Rectal smooth muscle tissue (tissue), 1 donor: ENCODE results near the gene MECP2.

Experiments used
- H3K27ac ChIP-seq: one replicate; pipeline ENCODE4 v1.7.0; 2013; ENCODE audit warnings: low read depth, low read length, inconsistent platforms
- H3K27me3 ChIP-seq: one replicate; pipeline ENCODE4 v1.7.0; 2013; ENCODE audit warnings: low read length; ENCODE audit not compliant: control insufficient read depth, insufficient read depth
- H3K36me3 ChIP-seq: one replicate; pipeline ENCODE4 v1.7.0; 2013; ENCODE audit warnings: low read length; ENCODE audit not compliant: control insufficient read depth, insufficient read depth
- H3K4me1 ChIP-seq: one replicate; pipeline ENCODE4 v1.7.0; 2013; ENCODE audit warnings: low read length; ENCODE audit not compliant: control insufficient read depth, insufficient read depth
- H3K4me3 ChIP-seq: one replicate; pipeline ENCODE4 v1.7.0; 2013; ENCODE audit warnings: low read length
- H3K9ac ChIP-seq: one replicate; pipeline ENCODE4 v1.7.0; 2013; ENCODE audit warnings: low read length

The MECP2 gene

GRCh38 chrX:154023276-154024000 lies 74.1 kb downstream of the MECP2 start:
- no peaks in the 10 kb centered on the region for H3K36me3 ChIP-seq
- H3K9ac ChIP-seq, result no peak overlapping the region
- no peak overlapping the region for H3K27ac ChIP-seq
- H3K4me3 ChIP-seq, result no peak overlapping the region
- peaks cover 3% of the 10 kb centered on the region for H3K27me3 ChIP-seq
- no peaks in the 10 kb centered on the region for H3K4me1 ChIP-seq

GRCh38 chrX:154022108-154022507 lies 75.4 kb downstream of the MECP2 start:
- Histone ChIP-seq H3K27me3 (peaks cover 2% of the 10 kb centered on the region), H3K4me1 (no peaks in the 10 kb centered on the region), H3K9ac (no peak overlapping the region), H3K36me3 (no peaks in the 10 kb centered on the region), H3K4me3 (no peak overlapping the region), H3K27ac (no peak overlapping the region)

GRCh38 chrX:154021131-154021611 lies 76.3 kb downstream of the MECP2 start:
- Histone ChIP-seq H3K36me3 (no peaks in the 10 kb centered on the region), H3K4me1 (no peaks in the 10 kb centered on the region), H3K27me3 (peaks cover 2% of the 10 kb centered on the region), H3K9ac (no peak overlapping the region), H3K4me3 (no peak overlapping the region), H3K27ac (peak overlapping the region; percentile 71)

- no peaks in the 10 kb centered on the region for H3K4me1 ChIP-seq
- peak overlapping the region; percentile 71 for H3K27ac ChIP-seq
- H3K36me3 ChIP-seq, result no peaks in the 10 kb centered on the region
- peak overlapping the region; percentile 61 for H3K4me3 ChIP-seq
- peaks cover 2% of the 10 kb centered on the region for H3K27me3 ChIP-seq
- peak overlapping the region; percentile 10 for H3K9ac ChIP-seq
Measured at GRCh38 chrX:154020536-154021115, 76.9 kb downstream of the MECP2 start.

- H3K9ac ChIP-seq, result peak within 1 kb of the TSS; percentile 10
- H3K27me3 ChIP-seq, result peaks cover 2% of the 10 kb centered on the region
- no peaks in the 10 kb centered on the region for H3K4me1 ChIP-seq
Measured at GRCh38 chrX:154019633-154020528, 77.6 kb downstream of the MECP2 start, which contains the start of gene IRAK1. Gene IRAK1, minus strand, starts transcription at chrX:154019902. Its CDS starts 90 bp downstream, at chrX:154019812.

GRCh38 chrX:154019061-154019621 lies 78.4 kb downstream of the MECP2 start:
- H3K27ac ChIP-seq, result peak overlapping the region; percentile 65
- no peaks in the 10 kb centered on the region for H3K4me1 ChIP-seq
- H3K4me3 ChIP-seq, result peak overlapping the region; percentile 61

More at GRCh38 chrX:154019633-154020528, 77.6 kb downstream of the MECP2 start, which contains the start of gene IRAK1:
- Histone ChIP-seq H3K4me3 (peak within 1 kb of the TSS; percentile 61), H3K27ac (peak within 1 kb of the TSS; percentile 71), H3K36me3 (no peaks in the 10 kb centered on the region)

GRCh38 chrX:154018518-154019060 lies 78.9 kb downstream of the MECP2 start:
- Histone ChIP-seq H3K4me1 (no peaks in the 10 kb centered on the region), H3K4me3 (peak overlapping the region; percentile 61), H3K36me3 (no peaks in the 10 kb centered on the region), H3K27ac (no peak overlapping the region), H3K9ac (no peak overlapping the region), H3K27me3 (peaks cover 2% of the 10 kb centered on the region)

More at GRCh38 chrX:154019061-154019621, 78.4 kb downstream of the MECP2 start:
- Histone ChIP-seq H3K27me3 (peaks cover 2% of the 10 kb centered on the region), H3K9ac (no peak overlapping the region), H3K36me3 (no peaks in the 10 kb centered on the region)

GRCh38 chrX:154017766-154018517 lies 79.6 kb downstream of the MECP2 start:
- Histone ChIP-seq H3K4me3 (no peak overlapping the region), H3K9ac (no peak overlapping the region), H3K27ac (no peak overlapping the region), H3K27me3 (peaks cover 2% of the 10 kb centered on the region), H3K4me1 (no peaks in the 10 kb centered on the region), H3K36me3 (no peaks in the 10 kb centered on the region)

- Histone ChIP-seq H3K27me3 (peaks cover 6% of the 10 kb centered on the region), H3K9ac (no peak overlapping the region), H3K27ac (no peak overlapping the region), H3K4me3 (no peak overlapping the region), H3K36me3 (peaks cover 2% of the 10 kb centered on the region), H3K4me1 (no peaks in the 10 kb centered on the region)
Measured at GRCh38 chrX:154016366-154017076, 81.0 kb downstream of the MECP2 start.

GRCh38 chrX:154015581-154016264 lies 81.8 kb downstream of the MECP2 start:
- Histone ChIP-seq H3K4me3 (no peak overlapping the region), H3K36me3 (peaks cover 4% of the 10 kb centered on the region), H3K27me3 (peaks cover 6% of the 10 kb centered on the region), H3K27ac (no peak overlapping the region), H3K9ac (no peak overlapping the region), H3K4me1 (no peaks in the 10 kb centered on the region)
